Neuronal stem cell (in vitro differentiated cells): ENCODE measurements around the gene SPSB1.
A peak's percentile ranks its signal among the peaks of the same experiment; 100 is the strongest.

ENCODE experiments used
- DNase-seq: peaks from one replicate; pipeline ENCODE4 v3.0.0-alpha.2; 2013; ENCODE audit warnings: low spot score
- H2AFZ ChIP-seq: one replicate; pipeline ENCODE4 v1.6.1; 2013; ENCODE audit warnings: mild to moderate bottlenecking, low read length, inconsistent platforms
- H2AK5ac ChIP-seq: 2 replicates; pipeline ENCODE4 v1.6.1; 2013; ENCODE audit warnings: low read depth, mild to moderate bottlenecking, inconsistent platforms, low read length, moderate library complexity, mixed read lengths
- H2BK120ac ChIP-seq: 2 replicates; pipeline ENCODE4 v1.6.1; 2013; ENCODE audit warnings: low read depth, mild to moderate bottlenecking, inconsistent platforms, low read length, moderate library complexity, mixed read lengths
- H2BK12ac ChIP-seq: one replicate; pipeline ENCODE4 v1.6.1; 2013; ENCODE audit warnings: low read length, inconsistent platforms
- H2BK15ac ChIP-seq: 2 replicates; pipeline ENCODE4 v1.6.1; 2013; ENCODE audit warnings: mild to moderate bottlenecking, low read length, inconsistent platforms, mixed read lengths
- H2BK5ac ChIP-seq: one replicate; pipeline ENCODE4 v1.6.1; 2013; ENCODE audit warnings: inconsistent platforms, mild to moderate bottlenecking, low read length, moderate library complexity
- H3K14ac ChIP-seq: one replicate; pipeline ENCODE4 v1.6.1; 2013; ENCODE audit warnings: low read length, inconsistent platforms
- H3K18ac ChIP-seq: 2 replicates; pipeline ENCODE4 v1.6.1; 2013; ENCODE audit warnings: low read length, inconsistent platforms
- H3K23ac ChIP-seq: 2 replicates; pipeline ENCODE4 v1.6.1; 2013; ENCODE audit warnings: low read depth, mild to moderate bottlenecking, mixed read lengths, low read length, inconsistent platforms; ENCODE audit not compliant: poor library complexity
- H3K27ac ChIP-seq: replicated peaks from 3 replicates; pipeline ENCODE4 v1.5.1; 2013; ENCODE audit warnings: low read length, inconsistent platforms
- H3K27me3 ChIP-seq, 3 experiments: 2 replicates each; pipeline ENCODE4 v1.6.1; 2013; ENCODE audit warnings: low read length in 3 of 3, mild to moderate bottlenecking in 2 of 3, inconsistent platforms in 1 of 3, low read depth in 1 of 3, mixed read lengths in 1 of 3, moderate library complexity in 1 of 3; ENCODE audit not compliant: control insufficient read depth in 3 of 3, insufficient read depth in 3 of 3
- H3K36me3 ChIP-seq, 2 donors: replicated peaks in 1 of 2; 2 replicates each; pipeline ENCODE4 v1.6.1; 2013; ENCODE audit warnings: low read length in 2 of 2; ENCODE audit not compliant: control insufficient read depth in 2 of 2, insufficient read depth in 2 of 2
- H3K4ac ChIP-seq: 2 replicates; pipeline ENCODE4 v1.6.1; 2013; ENCODE audit warnings: inconsistent platforms, mild to moderate bottlenecking, low read length, moderate library complexity
- H3K4me1 ChIP-seq, 2 donors: 1 replicate in 1 of 2; 2 replicates in 1 of 2; pipeline ENCODE4 v1.6.1; 2013; ENCODE audit warnings: low read length in 2 of 2, low read depth in 1 of 2; ENCODE audit not compliant: control insufficient read depth in 2 of 2, insufficient read depth in 1 of 2
- H3K4me2 ChIP-seq: one replicate; pipeline ENCODE4 v1.6.1; 2013; ENCODE audit warnings: mild to moderate bottlenecking, low read length, inconsistent platforms; ENCODE audit not compliant: insufficient read depth, poor library complexity, severe bottlenecking
- H3K4me3 ChIP-seq, 2 donors: 2 replicates each; pipeline ENCODE4 v1.5.1; 2013; ENCODE audit warnings: low read length in 2 of 2, mild to moderate bottlenecking in 2 of 2, inconsistent platforms in 1 of 2, moderate library complexity in 1 of 2
- H3K79me1 ChIP-seq: one replicate; pipeline ENCODE4 v1.6.1; 2013; ENCODE audit warnings: low read depth, mild to moderate bottlenecking, inconsistent platforms, low read length, moderate library complexity
- H3K9ac ChIP-seq: one replicate; pipeline ENCODE4 v1.6.1; 2013; ENCODE audit warnings: mild to moderate bottlenecking, low read depth, low read length, inconsistent platforms; ENCODE audit not compliant: poor library complexity
- H3K9me3 ChIP-seq, 2 donors: replicated peaks in 1 of 2; 2 replicates each; pipeline versions ENCODE3 to v1.6.1; 2013; ENCODE audit warnings: low read length in 2 of 2, mild to moderate bottlenecking in 2 of 2, inconsistent platforms in 1 of 2, low read depth in 1 of 2, mixed read lengths in 1 of 2, moderate library complexity in 1 of 2; ENCODE audit not compliant: control insufficient read depth in 2 of 2, insufficient read depth in 1 of 2
- H4K8ac ChIP-seq: one replicate; pipeline ENCODE4 v1.6.1; 2013; ENCODE audit warnings: low read depth, mild to moderate bottlenecking, inconsistent platforms, low read length, moderate library complexity
- H4K91ac ChIP-seq: one replicate; pipeline ENCODE4 v1.6.1; 2013; ENCODE audit warnings: low read length, low read depth, mild to moderate bottlenecking, inconsistent platforms; ENCODE audit not compliant: poor library complexity
- WGBS, 2 donors: extraction: QIAGEN DNeasy Blood & Tissue Kit; methylation state at CpG; one replicate each; pipeline ENCODE4 v1.1.7; 2013; ENCODE audit warnings: missing lambda C conversion rate in 2 of 2, mixed read lengths in 1 of 2; ENCODE audit not compliant: insufficient read length in 2 of 2, insufficient replicate concordance in 1 of 2; ENCODE audit errors: extremely low coverage in 2 of 2; 5-methylcytosine and 5-hydroxymethylcytosine counted together

SPSB1 gene

DNA sequence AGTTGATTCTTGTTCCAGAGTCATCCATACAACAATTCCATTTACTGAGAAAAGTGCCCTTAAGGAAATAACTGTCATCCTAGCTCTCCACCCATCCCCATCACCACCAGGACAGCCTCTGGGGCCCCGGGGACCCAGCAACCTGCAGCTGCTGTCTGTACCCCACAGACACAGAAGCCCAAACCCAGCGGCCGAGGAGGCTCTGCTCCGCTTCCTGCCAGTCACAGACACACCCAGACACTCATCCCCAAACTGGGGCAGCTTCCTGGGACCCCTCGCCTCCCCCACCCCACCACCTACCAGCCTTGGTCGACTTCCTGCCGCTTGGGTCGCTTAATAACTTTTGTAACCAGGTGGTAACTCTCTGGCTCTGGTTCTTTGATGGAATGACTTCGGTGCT is 125.0 kb downstream of the SPSB1 start:
- Histone ChIP-seq H2BK120ac (no peak overlapping the region), H2BK12ac (no peak overlapping the region), H3K23ac (no peak overlapping the region), H3K9ac (no peak overlapping the region), H3K36me3 (no peaks in the 10 kb centered on the region), H3K27me3 (peaks cover 0 to 19% (median 0%) of the 10 kb centered on the region in 3 experiments), H3K9me3 (no peaks in the 10 kb centered on the region), H3K79me1 (no peaks in the 10 kb centered on the region), H3K4me1 (peaks cover 0 to 9% of the 10 kb centered on the region in 2 donors), H3K18ac (no peak overlapping the region), H3K27ac (no peak overlapping the region), H3K4ac (no peak overlapping the region), H4K91ac (no peak overlapping the region), H3K4me3 (no peak overlapping the region), H2AFZ (no peak overlapping the region), H2BK5ac (no peak overlapping the region), H2AK5ac (peak overlapping the region; percentile 18), H3K4me2 (no peak overlapping the region), H4K8ac (no peak overlapping the region), H3K14ac (no peak overlapping the region), H2BK15ac (no peak overlapping the region)
- WGBS, 2 donors, result no CpG with 5 or more reads among the region's 9 CpGs
- no peak for DNase-seq

GRCh38 chr1:9418851-9419250 is 126.2 kb downstream of the SPSB1 start:
- no peak overlapping the region for H3K23ac ChIP-seq
- no peak overlapping the region for H3K4ac ChIP-seq
- H3K27ac ChIP-seq, result no peak overlapping the region
- no peak overlapping the region for H4K91ac ChIP-seq
- H2BK12ac ChIP-seq, result no peak overlapping the region
- WGBS, 2 donors, result no CpG with 5 or more reads among the region's 7 CpGs
- no peak for DNase-seq
- no peak overlapping the region for H2BK15ac ChIP-seq
- H3K4me2 ChIP-seq, result no peak overlapping the region
- H3K4me3 ChIP-seq, result no peak overlapping the region
- H3K4me1 ChIP-seq, result peaks cover 0 to under 1% of the 10 kb centered on the region in 2 donors
- H3K79me1 ChIP-seq, result no peaks in the 10 kb centered on the region
- no peak overlapping the region for H3K18ac ChIP-seq
- H2AFZ ChIP-seq, result no peak overlapping the region
- H3K27me3 ChIP-seq, result peaks cover 0 to 19% (median 0%) of the 10 kb centered on the region in 3 experiments
- no peak overlapping the region for H3K14ac ChIP-seq
- H4K8ac ChIP-seq, result no peak overlapping the region
- no peaks in the 10 kb centered on the region for H3K36me3 ChIP-seq
- peak overlapping the region; percentile 12 for H2AK5ac ChIP-seq
- no peak overlapping the region for H2BK5ac ChIP-seq
- H2BK120ac ChIP-seq, result no peak overlapping the region
- no peaks in the 10 kb centered on the region for H3K9me3 ChIP-seq
- H3K9ac ChIP-seq, result no peak overlapping the region
